Heart right ventricle (tissue), 16 donors: ENCODE measurements around the gene CRIP3. TPM values are rescaled to one million over a fixed set of nuclear protein-coding genes. Genes with fewer than 3 reads are reported as not detected.

ENCODE experiments used
- ATAC-seq, 8 donors: fragments of 200-7000 bp; cut with Tn5 transposase; one replicate each; pipeline ENCODE4 v1.9.1; 2020; ENCODE audit warnings: mild to moderate bottlenecking in 8 of 8, moderate library complexity in 8 of 8, moderate number of reproducible peaks in 1 of 8
- DNase-seq, 2 donors: peaks; one replicate each; pipeline ENCODE4 v3.0.0-alpha.2; 2020
- H3K27ac ChIP-seq, 10 donors: fragments of 200-600 bp; sonication (generic) in 2 of 10; one replicate each; pipeline versions ENCODE4 v1.5.0 to v1.8.0; 2020 to 2022; ENCODE audit warnings: mild to moderate bottlenecking in 3 of 10
- H3K27me3 ChIP-seq, 7 donors: fragments of 200-600 bp; one replicate each; pipeline ENCODE4 v1.8.0; 2021 to 2022; ENCODE audit warnings: mild to moderate bottlenecking in 2 of 7
- H3K36me3 ChIP-seq, 9 donors: fragments of 200-600 bp; sonication (generic) in 1 of 9; one replicate each; pipeline versions ENCODE4 v1.5.0 to v1.8.0; 2020 to 2022; ENCODE audit warnings: mild to moderate bottlenecking in 2 of 9
- H3K4me1 ChIP-seq, 9 donors: fragments of 200-600 bp; sonication (generic) in 1 of 9; one replicate each; pipeline versions ENCODE4 v1.5.0 to v1.8.0; 2020 to 2022; ENCODE audit warnings: mild to moderate bottlenecking in 4 of 9
- H3K4me3 ChIP-seq, 10 donors: fragments of 200-600 bp; sonication (generic) in 2 of 10; one replicate each; pipeline versions ENCODE4 v1.5.0 to v1.8.0; 2020 to 2022; ENCODE audit warnings: mild to moderate bottlenecking in 7 of 10, moderate library complexity in 2 of 10
- H3K9me3 ChIP-seq, 11 donors: fragments of 200-600 bp in 10 of 11; sonication (generic) in 2 of 11; one replicate each; pipeline versions ENCODE4 v1.5.0 to v1.8.0; 2013 to 2022; ENCODE audit warnings: mild to moderate bottlenecking in 2 of 11, control low read depth in 1 of 11, moderate library complexity in 1 of 11
- WGBS, 2 donors: extraction: QIAGEN DNeasy Blood & Tissue Kit; methylation state at CpG; one replicate each; pipeline ENCODE4 v1.1.7; 2013; ENCODE audit warnings: inconsistent platforms in 1 of 2; 5-methylcytosine and 5-hydroxymethylcytosine counted together
- intact Hi-C, 10 donors: fragments of 100-400 bp; cut with DNase I; formaldehyde crosslinking; loops; one replicate each; pipeline versions ENCODE4 v1.11.1 to v1.14.2; 2022
- polyA plus RNA-seq, 2 donors: library from polyadenylated mRNA; stranded (reverse); fragments of 200-250 nt; gene quantifications; one replicate each; pipeline ENCODE4 v1.2.3, GENCODE V29; 2013
- total RNA-seq, 10 donors: library from RNA; stranded (reverse); fragmentation: NEBNext Ultra II Directional in 3 of 10; extraction: Animal tissue kit (Norgen Biotek cat#: 25700) in 3 of 10; gene quantifications; one replicate each; pipeline versions ENCODE4 v1.2.1 to v1.2.4, GENCODE V29; 2021 to 2023
- TF ChIP-seq, protein P1 (sequence below), 9 donors: fragments of 200-600 bp; sonication (generic) in 2 of 9; IDR thresholded peaks; one replicate each; pipeline versions ENCODE4 v1.5.0 to v1.8.0; 2021 to 2022; ENCODE audit warnings: antibody characterized with exemption in 9 of 9, mild to moderate bottlenecking in 5 of 9, moderate library complexity in 1 of 9
- donor health status: Arrhythmogenic right ventricular cardiomyopathy.
- donor health status: ischemic (EF 13 %, LVEDD 7.1; RV severe dilation, severe dysfunction).
- donor health status: healthy with polysubstance abuse.
- donor health status: DM: no; HTN: yes; CAD: no.
- donor health status: DM: no; HTN: no; CAD: no.
- donor health status: ischemic (EF 25% LVEDD 6.9; RV normal size, moderate dysfunction).
- donor health status: ischemic (EF 25% LVEDD 5.7; RV mildly dilated, moderate dysfunction).
- donor health status: healthy.
- donor health status: DM: yes; HTN: yes; CAD: no.
- donor health status: Ischemic cardiomyopathy.
- donor health status: ischemic (EF 35%, LVEDD 5.7; RV mildly dilated, moderate dysfunction).
- donor health status: nonischemic (EF 11% LVEDD 7.7; RV severe dilation, severe dysfunction).
- donor health status: DM: yes; HTN: yes; CAD: no.
- donor health status: PGD.
- donor health status: ischemic (EF 29% LVEDD 5.4; RV normal size, mild dysfunction).
- donor health status: nonischemic (EF 23%, LVEDD 6.1; RV moderate dilation, normal function).

The CRIP3 gene
- total and polyA plus RNA-seq, 12 donors: 2.7 to 84.5 (median 26.3) TPM

- peaks cover 0 to 41% (median 16%) of the 10 kb centered on the region in 7 donors for H3K27me3 ChIP-seq
- ATAC-seq: no peak
- no peak overlapping the region for H3K27ac ChIP-seq
- no peaks in the 10 kb centered on the region for H3K36me3 ChIP-seq
- TF ChIP-seq, protein P1, sequence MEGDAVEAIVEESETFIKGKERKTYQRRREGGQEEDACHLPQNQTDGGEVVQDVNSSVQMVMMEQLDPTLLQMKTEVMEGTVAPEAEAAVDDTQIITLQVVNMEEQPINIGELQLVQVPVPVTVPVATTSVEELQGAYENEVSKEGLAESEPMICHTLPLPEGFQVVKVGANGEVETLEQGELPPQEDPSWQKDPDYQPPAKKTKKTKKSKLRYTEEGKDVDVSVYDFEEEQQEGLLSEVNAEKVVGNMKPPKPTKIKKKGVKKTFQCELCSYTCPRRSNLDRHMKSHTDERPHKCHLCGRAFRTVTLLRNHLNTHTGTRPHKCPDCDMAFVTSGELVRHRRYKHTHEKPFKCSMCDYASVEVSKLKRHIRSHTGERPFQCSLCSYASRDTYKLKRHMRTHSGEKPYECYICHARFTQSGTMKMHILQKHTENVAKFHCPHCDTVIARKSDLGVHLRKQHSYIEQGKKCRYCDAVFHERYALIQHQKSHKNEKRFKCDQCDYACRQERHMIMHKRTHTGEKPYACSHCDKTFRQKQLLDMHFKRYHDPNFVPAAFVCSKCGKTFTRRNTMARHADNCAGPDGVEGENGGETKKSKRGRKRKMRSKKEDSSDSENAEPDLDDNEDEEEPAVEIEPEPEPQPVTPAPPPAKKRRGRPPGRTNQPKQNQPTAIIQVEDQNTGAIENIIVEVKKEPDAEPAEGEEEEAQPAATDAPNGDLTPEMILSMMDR (IDR thresholded peaks at IDR 0.05): no peak
- no peaks in the 10 kb centered on the region for H3K4me1 ChIP-seq
- no peaks in the 10 kb centered on the region for H3K9me3 ChIP-seq
- 82 to 93% methylated on average over 32 of the region's 32 CpGs for WGBS, 2 donors
- H3K4me3 ChIP-seq: no peak overlapping the region
- DNase-seq: no peak
- intact Hi-C loops: no loop called here
These were observed 25.8 kb downstream of the CRIP3 start for GRCh38 chr6:43282636-43283513.

- TF ChIP-seq, protein P1 (IDR thresholded peaks at IDR 0.05): no peak
- DNase-seq: no peak
- Histone ChIP-seq H3K4me1 (no peaks in the 10 kb centered on the region), H3K27me3 (peaks cover 0 to 41% (median 16%) of the 10 kb centered on the region in 7 donors), H3K9me3 (no peaks in the 10 kb centered on the region), H3K4me3 (no peak overlapping the region), H3K27ac (no peak overlapping the region), H3K36me3 (no peaks in the 10 kb centered on the region)
- intact Hi-C loops: no loop called here
- WGBS, 2 donors: 71 to 80% methylated on average over 9 of the region's 9 CpGs
- ATAC-seq: no peak
These were observed 26.6 kb downstream of the CRIP3 start for GRCh38 chr6:43282060-43282459.

- ATAC-seq (no peak), DNase-seq (no peak)
- 72 to 82% methylated on average over 2 of the region's 2 CpGs for WGBS, 2 donors
- H3K27me3 ChIP-seq: peaks cover 2 to 42% (median 29%) of the 10 kb centered on the region in 7 donors
- H3K4me1 ChIP-seq: peaks cover 0 to 12% (median 7%) of the 10 kb centered on the region in 9 donors
- H3K27ac ChIP-seq: no peak overlapping the region
- TF ChIP-seq, protein P1 (IDR thresholded peaks at IDR 0.05): no peak
- intact Hi-C loops: no loop called here
- no peak overlapping the region for H3K4me3 ChIP-seq
- no peaks in the 10 kb centered on the region for H3K36me3 ChIP-seq
- no peaks in the 10 kb centered on the region for H3K9me3 ChIP-seq
These were observed 28.4 kb downstream of the CRIP3 start for GRCh38 chr6:43280234-43280633.

DNA sequence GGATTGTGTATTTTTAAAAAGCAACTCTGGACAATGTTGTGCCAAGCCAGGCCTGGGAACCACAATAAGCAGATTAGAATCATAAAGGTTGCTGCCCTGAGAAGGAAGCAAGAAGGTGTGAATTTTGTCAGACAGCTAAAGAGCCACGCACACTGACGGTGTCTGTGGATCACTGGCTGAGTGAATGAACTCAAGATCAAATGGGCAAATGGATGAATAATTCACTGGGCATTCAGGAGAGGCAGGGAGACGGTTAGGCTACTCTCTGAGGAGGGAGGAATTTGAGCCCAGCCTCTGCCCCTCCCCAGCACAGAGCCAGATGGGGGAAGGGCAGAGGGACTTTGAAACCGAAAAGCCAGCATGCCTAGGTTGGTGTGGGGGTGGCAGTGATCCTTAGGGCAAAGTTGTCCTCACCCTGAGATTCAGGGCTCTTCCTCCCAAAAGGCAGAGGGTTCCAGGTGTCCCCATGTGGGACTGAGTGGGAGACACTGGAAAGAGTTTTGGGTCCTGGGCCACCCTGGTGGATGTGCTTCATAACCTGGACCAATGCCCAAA is 30.0 kb downstream of the CRIP3 start:
- ATAC-seq: no peak
- peaks cover 0 to 17% (median 8%) of the 10 kb centered on the region in 9 donors for H3K4me1 ChIP-seq
- TF ChIP-seq, protein P1 (IDR thresholded peaks at IDR 0.05): no peak
- no peaks in the 10 kb centered on the region for H3K9me3 ChIP-seq
- H3K27ac ChIP-seq: no peak overlapping the region
- peaks cover 3 to 42% (median 28%) of the 10 kb centered on the region in 7 donors for H3K27me3 ChIP-seq
- intact Hi-C loops: loop anchor here in 1 of 10 donors (10.0 kb wide), 1 partner anchor 56 kb away; no protein-coding TSS in a partner anchor
- 55 to 62% methylated on average over 4 of the region's 4 CpGs for WGBS, 2 donors
- no peak for DNase-seq
- no peak overlapping the region for H3K4me3 ChIP-seq
- no peaks in the 10 kb centered on the region for H3K36me3 ChIP-seq
